ENCODE measurements around the gene SMAP2.

GRCh38 chr1:40395190-40396175, 22.0 kb downstream of the SMAP2 start:
- no peak for TF ChIP-seq POLR2A (IDR thresholded peaks at IDR 0.05)
- TF ChIP-seq CTCF (IDR thresholded peaks at IDR 0.05) = no peak

All from right lobe of liver (tissue), 4 donors.